H9 (cell line): ENCODE data around the gene MPC1. TPM values are rescaled to one million over a fixed set of nuclear protein-coding genes. Genes with fewer than 3 reads are reported as not detected.
A peak's percentile ranks its signal among the peaks of the same experiment; 100 is the strongest.

ENCODE experiments used
- DNase-seq: peaks from one replicate; pipeline ENCODE4 v3.0.0-alpha.2; 2017
- H2AFZ ChIP-seq: one replicate; pipeline ENCODE4 v1.6.1; 2013; ENCODE audit warnings: mild to moderate bottlenecking, low read length, control low read depth, moderate library complexity
- H2AK5ac ChIP-seq: 2 replicates; pipeline ENCODE4 v1.6.1; 2013; ENCODE audit warnings: low read length, control low read depth, mixed read lengths; ENCODE audit not compliant: insufficient read length
- H2BK120ac ChIP-seq: one replicate; pipeline ENCODE4 v1.6.1; 2013; ENCODE audit warnings: low read depth, mild to moderate bottlenecking, low read length, control low read depth, inconsistent platforms; ENCODE audit not compliant: poor library complexity, severe bottlenecking
- H2BK12ac ChIP-seq: 2 replicates; pipeline ENCODE4 v1.6.1; 2013; ENCODE audit warnings: low read length, control low read depth, mixed read lengths, low read depth; ENCODE audit not compliant: insufficient read length
- H2BK15ac ChIP-seq: 2 replicates; pipeline ENCODE4 v1.6.1; 2013; ENCODE audit warnings: low read depth, low read length, control low read depth
- H2BK20ac ChIP-seq: one replicate; pipeline ENCODE4 v1.6.1; 2013; ENCODE audit warnings: low read depth, mild to moderate bottlenecking, low read length, control low read depth, inconsistent platforms; ENCODE audit not compliant: poor library complexity, severe bottlenecking
- H2BK5ac ChIP-seq: 2 replicates; pipeline ENCODE4 v1.6.1; 2013; ENCODE audit warnings: low read length, control low read depth, mixed read lengths; ENCODE audit not compliant: insufficient read length
- H3K14ac ChIP-seq: 2 replicates; pipeline ENCODE4 v1.6.1; 2013; ENCODE audit warnings: low read length, control low read depth; ENCODE audit not compliant: insufficient read depth
- H3K18ac ChIP-seq: 2 replicates; pipeline ENCODE4 v1.6.1; 2013; ENCODE audit warnings: low read depth, mild to moderate bottlenecking, mixed read lengths, low read length, control low read depth; ENCODE audit not compliant: insufficient read length
- H3K23ac ChIP-seq: 2 replicates; pipeline ENCODE4 v1.6.1; 2013; ENCODE audit warnings: low read length, control low read depth, mixed read lengths, low read depth; ENCODE audit not compliant: insufficient read length
- H3K23me2 ChIP-seq: 2 replicates; pipeline ENCODE4 v1.6.1; 2013; ENCODE audit warnings: low read depth, mild to moderate bottlenecking, mixed read lengths, low read length, control low read depth; ENCODE audit not compliant: insufficient read length, poor library complexity, severe bottlenecking
- H3K27ac ChIP-seq: 2 replicates; pipeline ENCODE4 v1.5.1; 2013; ENCODE audit warnings: low read length, control low read depth, mixed read lengths, low read depth; ENCODE audit not compliant: insufficient read length
- H3K27me3 ChIP-seq: 2 replicates; pipeline ENCODE4 v1.6.1; 2013; ENCODE audit warnings: low read length, control low read depth, inconsistent platforms; ENCODE audit not compliant: insufficient read depth
- H3K4ac ChIP-seq: 2 replicates; pipeline ENCODE4 v1.6.1; 2013; ENCODE audit warnings: low read depth, mild to moderate bottlenecking, control low read depth, inconsistent platforms, low read length, moderate library complexity
- H3K4me1 ChIP-seq: 2 replicates; pipeline ENCODE4 v1.6.1; 2013; ENCODE audit warnings: low read length, control low read depth, inconsistent platforms; ENCODE audit not compliant: insufficient read depth
- H3K4me2 ChIP-seq: 2 replicates; pipeline ENCODE4 v1.6.1; 2013; ENCODE audit warnings: low read length, control low read depth, mixed read lengths; ENCODE audit not compliant: insufficient read length, insufficient read depth
- H3K56ac ChIP-seq: 2 replicates; pipeline ENCODE4 v1.6.1; 2013; ENCODE audit warnings: low read depth, mild to moderate bottlenecking, mixed read lengths, low read length, control low read depth; ENCODE audit not compliant: insufficient read length
- H3K79me1 ChIP-seq: 2 replicates; pipeline ENCODE4 v1.6.1; 2013; ENCODE audit warnings: low read depth, mild to moderate bottlenecking, moderate library complexity, low read length, control low read depth, inconsistent platforms; ENCODE audit not compliant: insufficient read depth, poor library complexity, severe bottlenecking
- H3K79me2 ChIP-seq: 2 replicates; pipeline ENCODE4 v1.6.1; 2013; ENCODE audit warnings: low read length, control low read depth, inconsistent platforms; ENCODE audit not compliant: insufficient read depth
- H3K9ac ChIP-seq: 2 replicates; pipeline ENCODE4 v1.6.1; 2013; ENCODE audit warnings: low read length, control low read depth, mixed read lengths; ENCODE audit not compliant: insufficient read length; ENCODE audit errors: extremely low read depth
- H3K9me3 ChIP-seq: one replicate; pipeline ENCODE4 v1.6.1; 2013; ENCODE audit warnings: low read depth, low read length, inconsistent platforms; ENCODE audit not compliant: control insufficient read depth
- H3T11ph ChIP-seq: one replicate; pipeline ENCODE4 v1.6.1; 2013; ENCODE audit warnings: mild to moderate bottlenecking, low read length, control low read depth, inconsistent platforms
- H4K20me1 ChIP-seq: one replicate; pipeline ENCODE4 v1.6.1; 2013; ENCODE audit not compliant: control insufficient read depth, insufficient read length, insufficient read depth
- H4K5ac ChIP-seq: 2 replicates; pipeline ENCODE4 v1.6.1; 2013; ENCODE audit warnings: low read depth, mild to moderate bottlenecking, mixed read lengths, low read length, control low read depth; ENCODE audit not compliant: insufficient read length
- H4K8ac ChIP-seq: replicated peaks from 2 replicates; pipeline ENCODE4 v1.6.1; 2013; ENCODE audit warnings: low read length, control low read depth, mixed read lengths, low read depth; ENCODE audit not compliant: insufficient read length
- H4K91ac ChIP-seq: 2 replicates; pipeline ENCODE4 v1.6.1; 2013; ENCODE audit warnings: low read depth, mild to moderate bottlenecking, moderate library complexity, mixed read lengths, low read length, control low read depth; ENCODE audit not compliant: insufficient read length
- H3K27ac Mint-ChIP-seq, 3 experiments: 2 replicates in 2 of 3; 3 replicates in 1 of 3; pipeline ENCODE4 v1.8.0; 2020 to 2021; ENCODE audit warnings: mixed read lengths in 3 of 3, mild to moderate bottlenecking in 1 of 3, moderate library complexity in 1 of 3
- H3K27me3 Mint-ChIP-seq: 2 replicates; pipeline ENCODE4 v1.8.0; 2021; ENCODE audit warnings: low read depth, mild to moderate bottlenecking, moderate library complexity, mixed read lengths
- H3K36me3 Mint-ChIP-seq, 3 experiments: 2 replicates in 2 of 3; 3 replicates in 1 of 3; pipeline ENCODE4 v1.8.0; 2020 to 2021; ENCODE audit warnings: low read depth in 3 of 3, mixed read lengths in 3 of 3; ENCODE audit not compliant: insufficient read depth in 1 of 3
- H3K4me1 Mint-ChIP-seq, 2 experiments: 2 replicates each; pipeline ENCODE4 v1.8.0; 2020; ENCODE audit warnings: mixed read lengths in 2 of 2
- H3K4me3 Mint-ChIP-seq, 2 experiments: 2 replicates in 1 of 2; 3 replicates in 1 of 2; pipeline ENCODE4 v1.8.0; 2020 to 2021; ENCODE audit warnings: mild to moderate bottlenecking in 2 of 2, mixed read lengths in 2 of 2, moderate library complexity in 1 of 2
- H3K9me3 Mint-ChIP-seq, 2 experiments: 2 replicates in 1 of 2; 3 replicates in 1 of 2; pipeline ENCODE4 v1.8.0; 2020; ENCODE audit warnings: mild to moderate bottlenecking in 2 of 2, mixed read lengths in 2 of 2, moderate library complexity in 1 of 2
- WGBS: extraction: QIAGEN DNeasy Blood & Tissue Kit; methylation state at CpG from one replicate; pipeline ENCODE4 v1.1.7; 2013; ENCODE audit warnings: missing lambda C conversion rate, low lambda C conversion rate, mixed read lengths; ENCODE audit not compliant: insufficient read length; ENCODE audit errors: extremely low coverage; 5-methylcytosine and 5-hydroxymethylcytosine counted together
- total RNA-seq: library from RNA; stranded (reverse); gene quantifications from 2 replicates; pipeline ENCODE4 v1.2.1, GENCODE V29; 2021
- TF ChIP-seq, protein P1 (sequence below): fragments of 200-600 bp; sonication (generic); conservative IDR thresholded peaks from 3 replicates; pipeline ENCODE4 v1.8.0; 2021; ENCODE audit warnings: antibody characterized with exemption, mild to moderate bottlenecking

MPC1 gene
- total RNA-seq, 1 experiment from 2014 or later = 10.0 TPM

GRCh38 chr6:166395778-166396177 is 13.0 kb upstream of the MPC1 start:
- H2BK12ac ChIP-seq = no peak overlapping the region
- Mint-ChIP-seq H3K4me3 (no peak overlapping the region), H3K27me3 (peaks cover 21% of the 10 kb centered on the region), H3K9me3 (peaks cover 0 to 2% of the 10 kb centered on the region in 2 experiments; a peak in 2 of 5 replicates), H3K36me3 (peaks cover 0 to 1% (median 0%) of the 10 kb centered on the region in 3 experiments; a peak in 1 of 7 replicates), H3K27ac (peak overlapping the region in 1 of 3 experiments; percentile 81; a peak in 2 of 7 replicates), H3K4me1 (peaks cover 8 to 9% of the 10 kb centered on the region in 2 experiments)
- TF ChIP-seq, protein P1, sequence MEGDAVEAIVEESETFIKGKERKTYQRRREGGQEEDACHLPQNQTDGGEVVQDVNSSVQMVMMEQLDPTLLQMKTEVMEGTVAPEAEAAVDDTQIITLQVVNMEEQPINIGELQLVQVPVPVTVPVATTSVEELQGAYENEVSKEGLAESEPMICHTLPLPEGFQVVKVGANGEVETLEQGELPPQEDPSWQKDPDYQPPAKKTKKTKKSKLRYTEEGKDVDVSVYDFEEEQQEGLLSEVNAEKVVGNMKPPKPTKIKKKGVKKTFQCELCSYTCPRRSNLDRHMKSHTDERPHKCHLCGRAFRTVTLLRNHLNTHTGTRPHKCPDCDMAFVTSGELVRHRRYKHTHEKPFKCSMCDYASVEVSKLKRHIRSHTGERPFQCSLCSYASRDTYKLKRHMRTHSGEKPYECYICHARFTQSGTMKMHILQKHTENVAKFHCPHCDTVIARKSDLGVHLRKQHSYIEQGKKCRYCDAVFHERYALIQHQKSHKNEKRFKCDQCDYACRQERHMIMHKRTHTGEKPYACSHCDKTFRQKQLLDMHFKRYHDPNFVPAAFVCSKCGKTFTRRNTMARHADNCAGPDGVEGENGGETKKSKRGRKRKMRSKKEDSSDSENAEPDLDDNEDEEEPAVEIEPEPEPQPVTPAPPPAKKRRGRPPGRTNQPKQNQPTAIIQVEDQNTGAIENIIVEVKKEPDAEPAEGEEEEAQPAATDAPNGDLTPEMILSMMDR = no peak
- H3K23me2 ChIP-seq = no peaks in the 10 kb centered on the region
- no peak overlapping the region; the same call in 1 of the 2 replicates for H3K14ac ChIP-seq
- H3K4me2 ChIP-seq = no peak overlapping the region
- H3K79me1 ChIP-seq = no peaks in the 10 kb centered on the region
- no peak overlapping the region for H2BK5ac ChIP-seq
- H3K23ac ChIP-seq = no peak overlapping the region
- no peak overlapping the region for H3K9ac ChIP-seq
- H3K27ac ChIP-seq = no peak overlapping the region
- H2AK5ac ChIP-seq = no peak overlapping the region
- no peak overlapping the region for H2BK20ac ChIP-seq
- DNase-seq = peak; percentile 22
- no peak overlapping the region for H2AFZ ChIP-seq
- H4K91ac ChIP-seq = no peak overlapping the region
- no peak overlapping the region for H2BK120ac ChIP-seq
- H4K20me1 ChIP-seq = no peaks in the 10 kb centered on the region
- no CpG with 5 or more reads among the region's 6 CpGs for WGBS
- H3T11ph ChIP-seq = no peak overlapping the region
- no peak overlapping the region for H3K18ac ChIP-seq
- peaks cover 5% of the 10 kb centered on the region; the same call in 1 of the 2 replicates for H3K4me1 ChIP-seq
- H3K9me3 ChIP-seq = no peaks in the 10 kb centered on the region
- no peak overlapping the region for H3K4ac ChIP-seq
- H3K27me3 ChIP-seq = no peaks in the 10 kb centered on the region
- H3K56ac ChIP-seq = no peak overlapping the region
- no peak overlapping the region for H4K5ac ChIP-seq
- H3K79me2 ChIP-seq = no peaks in the 10 kb centered on the region
- no peak overlapping the region for H2BK15ac ChIP-seq
- no peak overlapping the region for H4K8ac ChIP-seq
